HTERT RPE-1 (cell line): ENCODE results near the gene DBT.
"Not testable (repeated sequence)": the region's sequence is repeated elsewhere in the genome, so short reads cannot be mapped to it uniquely, and the experiment has no call there.

Experiments used
- in situ Hi-C: fragments of 300-500 bp; cut with MboI; formaldehyde crosslinking; loops from 4 replicates; pipeline ENCODE4 v1.14.3; 2020; ENCODE audit warnings: low sequenced_read_pairs

The DBT gene

DNA sequence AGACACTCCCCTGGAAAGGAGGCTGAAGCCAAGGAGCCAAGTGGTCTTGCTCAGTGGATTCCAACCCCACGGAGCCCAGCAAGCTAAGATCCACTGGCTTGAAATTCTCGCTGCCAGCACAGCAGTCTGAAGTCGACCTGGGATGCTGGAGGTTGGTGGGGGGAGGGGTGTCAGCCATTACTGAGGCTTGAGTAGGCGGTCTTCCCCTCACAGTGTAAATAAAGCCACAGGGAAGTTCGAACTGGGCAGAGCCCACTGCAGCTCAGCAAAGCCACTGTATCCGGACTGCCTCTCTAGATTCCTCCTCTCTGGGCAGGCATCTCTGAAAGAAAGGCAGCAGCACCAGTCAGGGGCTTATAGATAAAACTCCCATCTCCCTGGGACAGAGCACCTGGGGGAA is 49.6 kb downstream of the DBT start:
- in situ Hi-C loops, result not testable (repeated sequence)

DNA sequence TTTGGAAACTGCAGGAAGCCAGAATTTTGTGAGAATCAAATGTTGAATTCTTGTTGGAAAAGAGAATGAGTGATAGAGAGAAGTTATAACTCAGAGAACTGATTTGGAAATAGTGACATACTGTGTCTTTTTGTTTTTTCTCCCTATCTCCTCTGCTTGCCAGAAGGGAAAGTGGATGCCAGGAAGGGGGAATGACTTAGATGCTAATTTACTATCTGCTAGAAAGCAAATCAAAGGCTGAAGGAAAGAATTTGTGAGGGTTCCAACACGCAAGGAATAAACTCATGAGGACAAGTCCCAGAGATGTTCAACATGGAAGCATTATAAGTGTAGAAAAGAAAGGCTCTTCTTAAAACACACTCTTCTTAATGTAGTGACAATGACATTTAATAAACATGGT is 51.0 kb downstream of the DBT start:
- in situ Hi-C loops, result no loop called here

DNA sequence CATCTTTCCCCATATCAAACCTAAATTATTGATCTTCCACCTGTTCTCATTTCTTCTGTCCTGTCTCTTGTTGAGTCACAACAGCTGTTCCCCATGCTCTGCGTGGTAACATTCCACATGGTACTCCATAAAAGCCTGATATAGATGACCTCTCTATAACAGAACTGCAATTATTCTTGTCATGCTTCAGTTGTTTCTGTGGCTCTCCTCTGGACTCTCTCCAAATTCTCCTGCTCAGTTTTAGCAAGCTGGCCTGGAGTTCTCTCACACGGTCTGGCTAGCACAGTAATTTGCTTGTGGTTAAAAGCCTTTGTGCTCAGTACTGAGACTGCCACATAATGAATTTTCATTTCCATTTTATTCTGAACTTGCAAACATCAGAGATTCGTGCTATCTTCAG is 61.0 kb downstream of the DBT start:
- in situ Hi-C loops, result no loop called here

DNA sequence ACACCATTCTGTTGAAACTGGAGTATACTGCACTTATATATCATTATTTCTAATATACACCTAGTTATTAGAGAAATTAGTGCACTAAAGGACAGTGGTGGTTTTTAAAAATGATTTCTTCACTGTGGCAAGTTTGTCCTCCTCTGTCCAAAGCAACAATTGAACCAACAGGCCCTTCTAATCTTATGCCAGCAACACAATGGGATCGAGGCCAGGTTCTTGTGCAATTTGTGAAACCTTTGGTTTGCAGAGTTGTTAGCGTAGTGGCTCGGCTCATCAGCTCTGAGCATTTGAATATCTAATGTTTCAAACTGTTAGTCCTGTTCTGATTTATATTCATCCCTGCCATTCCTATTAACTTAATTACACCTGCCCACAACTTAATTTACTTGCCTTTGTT is 61.7 kb downstream of the DBT start:
- in situ Hi-C loops, result no loop called here

DNA sequence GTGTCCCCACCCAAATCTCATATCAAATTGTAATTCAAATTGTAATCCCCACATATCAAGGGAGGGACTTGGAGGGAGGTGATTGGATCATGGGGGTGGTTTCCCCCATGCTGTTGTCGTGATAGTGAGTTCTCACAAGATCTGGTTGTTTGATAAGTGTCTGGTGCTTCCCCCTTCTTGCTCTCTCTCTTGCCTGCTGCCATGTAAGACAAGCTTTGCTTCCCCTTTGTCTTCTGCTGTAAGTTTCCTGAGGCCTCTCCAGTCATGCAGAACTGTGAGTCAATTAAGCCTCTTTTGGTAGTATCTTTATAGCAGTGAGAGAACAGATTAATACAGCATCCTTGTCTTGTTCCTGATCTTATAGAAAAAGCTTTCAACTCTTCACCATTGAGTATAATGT is 65.1 kb downstream of the DBT start:
- in situ Hi-C loops, result no loop called here

DNA sequence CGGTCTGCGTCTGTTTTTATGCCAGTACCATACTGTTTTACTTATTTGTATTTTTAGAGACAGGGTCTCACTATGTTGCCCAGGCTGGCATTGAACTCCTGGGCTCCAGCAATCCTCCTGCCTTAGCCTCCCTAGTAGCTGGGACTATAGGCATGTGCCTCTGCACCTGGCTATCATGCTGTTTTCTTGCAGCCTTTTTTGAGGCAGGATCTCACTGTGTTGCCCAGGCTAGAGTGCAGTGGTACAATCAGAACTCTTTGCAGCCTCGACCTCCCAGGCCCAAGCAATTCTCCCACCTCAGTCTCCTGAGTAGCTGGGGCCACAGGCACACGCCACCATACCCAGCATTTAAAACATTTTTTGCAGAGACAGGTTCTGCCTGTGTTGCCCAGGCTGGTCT is 66.3 kb downstream of the DBT start:
- in situ Hi-C loops, result no loop called here

DNA sequence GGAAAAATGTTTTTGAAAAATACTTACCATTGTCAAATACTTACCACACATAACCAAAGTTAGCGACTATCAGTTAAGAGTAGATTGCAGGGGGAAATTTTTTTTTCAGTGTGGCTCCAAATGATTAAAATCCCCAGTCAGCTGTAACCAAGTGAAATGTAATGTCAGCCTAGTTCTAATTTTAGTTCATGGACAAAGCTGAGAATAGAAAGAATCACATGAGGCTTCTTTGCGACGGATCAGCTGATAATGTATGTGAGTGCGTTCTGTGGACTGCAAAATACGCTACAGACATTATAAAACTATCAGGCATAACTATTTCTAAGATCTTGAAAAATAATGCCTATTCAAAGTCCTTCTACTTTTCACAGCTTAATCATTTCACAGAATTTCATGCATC is 71.5 kb downstream of the DBT start, which contains the start of gene LRRC39:
TSS of gene LRRC39 (minus strand) at position 166 of the 400 bp plus-strand sequence. CDS start 9,740 bp downstream, outside the sequence.
- in situ Hi-C loops, result no loop called here

DNA sequence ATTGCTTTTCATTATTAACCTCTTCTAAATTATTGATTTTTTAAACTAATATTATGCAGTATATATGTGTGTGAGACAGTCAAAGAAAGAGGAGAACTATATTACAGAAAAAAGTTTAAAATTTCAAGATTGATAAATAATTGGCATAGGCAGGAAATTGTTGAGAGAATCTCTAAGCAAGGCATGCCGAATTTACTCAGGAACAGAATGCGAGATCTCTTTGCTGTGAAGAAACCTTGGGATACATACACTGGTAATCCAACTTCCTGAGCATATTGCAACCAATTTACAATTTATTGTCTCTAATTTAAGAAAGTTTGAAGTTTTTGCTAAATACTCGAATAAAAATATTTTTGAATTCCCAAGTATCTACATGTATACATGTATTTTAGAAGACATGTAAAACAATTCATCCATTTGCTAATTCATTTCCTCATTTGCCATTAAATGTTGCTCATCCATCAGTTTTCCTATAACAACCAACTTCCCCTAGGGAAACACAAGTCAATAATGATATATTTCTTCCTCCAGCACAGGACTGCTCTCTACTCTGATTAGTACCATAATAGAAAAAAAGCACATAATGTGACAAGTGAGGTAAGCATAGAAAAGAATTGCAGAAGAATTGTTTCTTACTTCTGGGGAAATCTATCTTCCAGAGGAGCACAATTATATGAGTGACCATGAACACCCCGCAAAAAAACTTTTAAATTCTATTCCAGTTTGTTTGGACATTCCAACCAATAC is 72.2 kb downstream of the DBT start:
- in situ Hi-C loops, result no loop called here

DNA sequence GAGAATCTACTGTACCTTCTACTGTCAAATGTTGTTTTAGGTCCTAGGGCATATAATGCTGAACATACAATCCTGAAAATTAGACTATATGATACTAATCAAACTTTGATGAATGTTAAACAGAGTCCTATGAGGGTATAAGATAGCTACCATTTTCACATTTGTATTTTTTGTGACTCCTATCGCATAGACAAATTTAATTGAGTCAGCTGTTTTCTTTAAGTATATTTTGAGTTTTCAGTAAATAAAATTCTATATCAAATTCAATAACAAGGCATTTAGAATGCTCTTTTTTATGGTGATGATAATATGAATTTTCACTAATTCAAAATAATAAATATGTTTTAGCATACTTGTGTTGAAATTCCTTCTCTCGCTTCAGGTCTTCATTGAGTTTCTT is 81.6 kb downstream of the DBT start:
- in situ Hi-C loops, result no loop called here

DNA sequence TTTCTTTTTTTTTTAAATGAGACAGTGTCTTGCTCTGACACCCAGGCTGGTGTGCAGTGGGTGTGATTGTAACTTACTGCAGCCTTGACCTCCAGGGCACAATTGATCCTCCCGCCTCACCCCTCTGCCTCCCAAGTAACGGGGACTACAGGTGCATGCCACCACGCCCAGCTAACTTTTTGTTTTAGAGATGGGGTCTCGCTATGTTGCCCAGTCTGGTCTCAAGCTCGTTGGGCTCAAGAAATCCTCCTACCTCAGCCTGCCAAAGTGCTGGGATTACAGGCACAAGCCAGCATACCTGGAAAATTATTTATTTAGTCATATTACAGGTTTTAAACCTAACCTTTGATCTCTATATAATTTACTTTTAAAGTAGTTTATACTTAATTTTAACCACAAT is 84.9 kb downstream of the DBT start:
- in situ Hi-C loops, result no loop called here

DNA sequence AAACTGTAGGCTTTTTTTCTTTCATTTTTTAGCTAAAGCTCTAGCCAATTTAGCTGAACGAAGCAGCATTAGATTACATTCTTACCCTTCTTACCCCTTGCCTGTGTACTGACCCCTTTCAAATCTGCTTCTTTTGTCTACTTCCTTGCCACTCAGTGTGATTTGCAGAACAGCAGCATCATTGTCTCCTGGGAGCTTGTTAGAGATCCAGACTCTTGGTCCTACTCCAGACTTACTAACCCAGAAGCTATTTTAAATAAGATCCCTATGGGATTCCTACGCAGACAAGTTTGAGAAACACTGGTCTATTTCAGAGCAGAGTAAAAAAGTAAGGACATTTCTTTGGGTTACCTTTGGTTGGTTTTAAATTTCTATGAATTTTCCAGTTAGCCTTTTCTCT is 85.4 kb downstream of the DBT start:
- in situ Hi-C loops, result no loop called here

DNA sequence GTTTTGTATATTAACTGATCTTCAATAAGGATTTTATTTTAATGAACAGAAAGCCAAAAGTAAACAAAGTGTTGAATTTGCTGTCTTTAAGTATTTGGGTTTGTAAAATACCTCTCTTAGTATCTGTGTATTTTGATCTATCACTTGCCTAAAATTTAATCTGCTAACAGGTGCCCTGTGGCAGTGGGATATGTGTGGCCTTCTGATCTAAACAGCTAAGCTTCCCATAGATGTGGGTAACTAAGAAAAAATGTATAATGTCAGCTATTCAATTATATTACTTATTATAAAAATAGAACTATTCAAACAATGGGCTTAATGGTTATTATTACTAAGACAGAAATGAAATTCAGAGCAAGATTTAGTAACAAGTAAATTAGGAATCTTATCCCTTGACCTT is 86.8 kb downstream of the DBT start:
- in situ Hi-C loops, result no loop called here

DNA sequence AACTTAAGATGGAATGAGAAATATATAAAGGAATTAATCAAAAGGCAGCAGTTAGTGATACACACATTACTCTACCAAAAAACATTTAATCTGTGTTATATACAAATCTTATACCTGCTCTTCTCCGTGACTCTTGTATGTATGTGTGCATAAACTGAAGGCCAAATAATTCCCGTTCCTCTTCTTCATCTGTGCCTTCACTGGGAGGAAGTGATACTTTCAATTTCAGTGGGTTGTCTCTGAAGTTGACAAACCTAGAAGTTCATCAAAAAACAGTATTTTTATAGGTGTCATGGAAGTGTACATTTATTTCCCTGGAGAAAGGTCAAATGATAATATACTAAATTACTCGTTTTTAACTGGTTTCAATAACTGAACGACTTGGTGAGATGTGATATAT is 97.4 kb downstream of the DBT start:
- in situ Hi-C loops, result no loop called here

DNA sequence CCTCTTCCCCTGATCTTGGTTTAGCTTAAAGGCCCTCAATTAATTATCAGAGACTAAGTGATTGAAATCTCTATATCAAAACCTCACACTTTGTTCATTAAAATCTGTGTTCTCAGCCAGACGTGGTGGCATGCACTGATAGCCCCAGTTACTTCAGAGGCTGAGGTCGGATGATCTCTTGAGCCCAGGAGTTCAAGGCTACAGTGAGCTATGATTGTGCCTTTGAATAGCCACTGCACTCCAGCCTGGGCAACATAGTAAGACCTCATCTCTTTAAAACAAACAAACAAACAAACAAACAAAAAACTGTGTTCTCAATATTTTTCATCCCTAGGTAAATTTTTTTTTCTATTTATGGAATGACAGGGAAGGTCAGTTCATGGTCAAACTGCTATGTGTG is 98.0 kb downstream of the DBT start:
- in situ Hi-C loops, result no loop called here

DNA sequence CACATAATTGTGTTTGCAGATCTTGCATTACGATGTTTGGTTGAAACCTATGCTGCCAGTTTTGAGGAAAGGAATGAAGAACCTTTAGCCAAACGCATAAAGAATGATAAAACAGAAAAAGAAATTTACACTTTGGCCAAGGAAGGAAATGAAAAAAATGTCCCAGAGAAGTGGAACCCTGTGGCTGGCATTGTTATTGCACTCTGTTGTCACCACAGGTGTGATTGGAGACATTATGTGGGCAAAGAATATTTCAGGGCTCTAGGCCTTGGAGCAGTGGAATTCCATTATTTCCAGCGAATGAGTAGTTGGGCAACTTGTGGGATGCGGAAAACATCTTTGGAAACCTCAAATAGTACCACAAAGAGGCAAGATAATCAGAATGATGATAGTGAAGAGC is 101.8 kb downstream of the DBT start:
- in situ Hi-C loops, result no loop called here

DNA sequence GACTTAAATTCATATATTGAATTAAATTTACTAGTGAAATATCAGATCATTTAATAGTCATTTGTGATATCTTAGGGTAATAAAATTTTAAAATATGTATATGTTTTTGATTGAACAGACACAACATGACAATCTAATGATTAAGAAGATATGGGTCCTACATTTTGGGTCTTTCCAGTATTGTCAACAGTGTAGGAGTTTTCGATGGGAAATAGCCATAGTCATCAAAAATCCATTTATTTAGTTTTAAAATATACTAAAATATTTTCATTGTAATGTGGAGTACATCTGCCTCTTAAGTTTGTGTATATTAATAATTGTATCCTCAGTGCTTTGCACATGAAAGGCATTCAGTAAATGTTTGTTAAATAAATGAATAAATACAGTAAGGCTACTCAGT is 102.7 kb downstream of the DBT start:
- in situ Hi-C loops, result no loop called here

DNA sequence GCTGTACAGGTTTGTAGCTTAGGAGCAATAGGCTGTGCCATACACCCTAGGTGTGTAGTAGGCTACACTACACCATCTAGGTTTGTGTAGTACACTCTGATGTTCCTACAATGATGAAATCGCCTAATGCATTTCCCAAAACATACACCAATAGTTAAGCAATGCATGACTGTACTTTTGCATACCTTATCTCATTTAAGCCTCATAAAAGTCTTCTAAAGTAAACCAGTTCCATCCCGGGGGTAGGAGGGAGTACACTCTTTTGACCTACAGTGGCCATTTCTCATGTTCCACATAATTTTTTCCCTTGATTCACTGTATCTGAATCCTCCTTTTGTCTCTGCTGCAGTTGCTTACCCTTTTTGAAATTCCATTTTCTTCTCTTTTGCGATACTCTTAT is 104.5 kb downstream of the DBT start:
- in situ Hi-C loops, result no loop called here

DNA sequence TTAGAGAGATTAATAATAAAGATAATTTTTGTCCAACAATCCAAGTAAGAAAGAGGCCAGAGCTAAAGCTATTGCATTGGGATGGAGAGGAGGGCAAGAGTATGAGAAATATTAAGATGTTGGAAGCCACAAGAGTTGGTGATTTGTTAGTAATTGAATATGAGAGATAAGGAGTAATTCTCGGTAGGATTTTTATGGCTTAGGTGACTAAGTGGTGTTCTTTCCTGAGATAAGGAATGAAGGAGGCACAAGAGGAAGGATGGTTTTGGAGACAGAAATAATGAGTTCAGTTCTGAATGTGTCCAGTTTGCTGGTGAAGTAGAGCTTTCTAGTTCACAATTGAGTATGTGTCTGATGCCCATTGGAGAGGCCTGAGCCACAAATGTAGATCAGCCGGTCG is 107.3 kb downstream of the DBT start:
- in situ Hi-C loops, result no loop called here

DNA sequence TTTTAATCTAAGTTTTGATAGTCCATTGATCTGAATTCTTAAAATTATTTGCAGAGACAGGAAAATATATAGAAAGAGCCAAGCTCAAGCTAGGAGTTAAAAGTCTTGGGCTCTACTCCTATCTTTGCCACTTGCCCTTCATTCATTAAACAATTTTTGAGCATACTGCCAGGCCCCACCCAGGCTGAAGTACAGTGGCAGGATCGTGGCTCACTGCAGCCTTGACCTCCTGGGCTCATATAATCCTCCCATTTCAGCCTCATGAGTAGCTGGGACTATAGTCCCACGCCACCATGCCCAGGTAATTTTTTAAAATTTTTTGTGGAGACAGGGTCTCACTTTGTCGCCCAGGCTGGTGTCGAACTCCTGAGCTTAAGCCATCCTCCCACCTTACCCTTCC is 108.4 kb downstream of the DBT start:
- in situ Hi-C loops, result no loop called here

DNA sequence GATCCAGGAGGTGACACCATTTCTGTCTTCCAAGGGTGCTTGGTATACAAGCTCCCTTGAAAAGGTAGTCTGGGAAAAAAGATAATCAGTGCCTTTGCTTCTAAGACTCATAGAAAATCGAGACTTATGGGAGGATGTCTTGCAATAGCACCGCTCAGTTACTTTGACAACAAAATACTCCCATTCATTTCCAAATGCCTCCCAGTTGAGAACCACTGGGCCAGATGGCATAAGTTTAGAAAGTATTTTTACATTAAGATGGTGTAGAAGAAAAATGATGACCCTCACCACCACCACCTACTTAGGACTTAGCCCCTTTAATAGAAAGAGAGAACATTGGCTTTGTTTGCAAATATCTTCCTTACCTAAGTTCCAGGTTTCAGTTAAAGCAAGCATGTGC is 112.0 kb downstream of the DBT start:
- in situ Hi-C loops, result no loop called here
